Activated naive CD8-positive, alpha-beta T cell (primary cell): ENCODE data around the gene PLEKHM2.
A peak's percentile ranks its signal among the peaks of the same experiment; 100 is the strongest.

ENCODE experiments used
- H3K27ac Mint-ChIP-seq: one replicate; pipeline ENCODE4 v1.8.0; 2021; ENCODE audit warnings: mixed read lengths
- H3K27me3 Mint-ChIP-seq: one replicate; pipeline ENCODE4 v1.8.0; 2021; ENCODE audit warnings: mixed read lengths
- H3K36me3 Mint-ChIP-seq: one replicate; pipeline ENCODE4 v1.8.0; 2021; ENCODE audit warnings: mixed read lengths
- H3K4me1 Mint-ChIP-seq: one replicate; pipeline ENCODE4 v1.8.0; 2021; ENCODE audit warnings: low read depth, mixed read lengths
- H3K4me3 Mint-ChIP-seq: one replicate; pipeline ENCODE4 v1.8.0; 2021; ENCODE audit warnings: mild to moderate bottlenecking, mixed read lengths
- H3K9me3 Mint-ChIP-seq: one replicate; pipeline ENCODE4 v1.8.0; 2021; ENCODE audit warnings: low read depth, mixed read lengths

Gene PLEKHM2

DNA sequence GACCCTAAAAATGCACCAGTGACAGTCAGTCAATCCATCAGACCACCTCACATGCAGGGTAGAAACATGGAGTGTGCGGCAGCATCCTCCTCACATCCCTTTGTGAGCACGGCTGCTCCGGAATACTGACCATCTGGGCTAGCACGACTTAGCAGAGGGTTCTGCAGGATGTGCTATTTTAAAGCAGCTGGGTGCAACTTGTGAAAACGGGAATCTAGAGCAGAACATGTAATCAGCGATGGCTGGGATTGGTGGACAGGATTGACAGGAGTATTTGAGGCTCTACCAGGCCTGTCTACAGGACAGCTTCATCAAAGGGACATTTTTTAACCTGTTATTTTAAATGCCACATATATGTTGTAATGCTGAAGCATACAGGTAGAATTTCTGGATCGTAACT lies 16.8 kb upstream of the PLEKHM2 start:
- no peak overlapping the region for H3K4me3 Mint-ChIP-seq
- peak overlapping the region; percentile 13 for H3K27ac Mint-ChIP-seq
- H3K9me3 Mint-ChIP-seq = no peaks in the 10 kb centered on the region
- no peaks in the 10 kb centered on the region for H3K36me3 Mint-ChIP-seq
- H3K27me3 Mint-ChIP-seq = no peaks in the 10 kb centered on the region
- no peaks in the 10 kb centered on the region for H3K4me1 Mint-ChIP-seq

DNA sequence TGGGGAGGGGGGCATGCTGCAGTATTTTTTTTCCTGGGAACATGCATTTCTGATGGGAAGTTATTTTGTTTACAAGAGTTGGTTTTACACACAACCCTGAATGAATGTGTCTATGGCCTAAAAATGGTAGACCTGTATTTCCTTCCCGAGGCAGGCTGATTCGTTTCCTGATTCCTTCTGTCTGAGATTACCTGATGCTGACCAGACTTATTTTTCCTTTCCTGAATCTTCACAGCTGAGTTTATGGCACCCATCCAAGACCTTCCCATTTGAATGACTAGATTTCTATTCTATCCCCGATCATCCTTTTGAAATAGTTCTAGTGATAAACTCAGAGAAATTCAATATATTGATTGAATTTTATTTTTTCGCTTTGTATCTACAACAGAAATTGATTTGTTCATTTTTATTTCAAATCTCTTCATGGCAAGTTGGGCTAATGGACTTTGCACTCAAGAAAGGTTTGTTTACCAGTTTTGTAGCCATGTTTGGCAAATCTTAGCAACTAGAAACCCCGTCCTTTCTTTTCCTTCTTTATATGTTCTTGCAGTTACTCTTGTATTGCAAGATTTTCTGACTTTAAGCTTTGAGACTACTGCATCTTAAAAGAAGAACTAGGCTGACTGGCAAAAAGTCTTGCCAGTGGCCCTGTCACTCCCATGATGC lies 15.9 kb upstream of the PLEKHM2 start:
- H3K27ac Mint-ChIP-seq = no peak overlapping the region
- H3K4me1 Mint-ChIP-seq = no peaks in the 10 kb centered on the region
- no peaks in the 10 kb centered on the region for H3K9me3 Mint-ChIP-seq
- H3K4me3 Mint-ChIP-seq = no peak overlapping the region
- no peaks in the 10 kb centered on the region for H3K36me3 Mint-ChIP-seq
- H3K27me3 Mint-ChIP-seq = no peaks in the 10 kb centered on the region

DNA sequence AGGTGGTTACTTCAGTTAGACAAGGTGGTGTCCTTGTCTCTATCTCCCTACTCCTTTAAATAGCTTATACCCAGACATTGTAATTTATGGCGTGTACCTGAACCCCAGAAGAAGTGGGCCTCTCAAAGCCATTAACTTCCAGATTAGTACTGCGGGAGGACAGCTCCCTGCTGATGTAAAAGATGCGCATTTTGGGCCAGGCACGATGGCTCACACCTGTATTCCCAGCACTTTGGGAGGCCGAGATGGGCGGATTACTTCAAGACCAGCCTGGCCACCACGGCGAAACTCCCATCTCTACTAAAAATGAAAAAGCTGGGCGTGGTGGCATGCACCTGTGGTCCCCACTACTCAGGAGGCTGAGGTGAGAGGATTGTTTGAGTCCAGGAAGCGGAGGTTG lies 15.0 kb upstream of the PLEKHM2 start:
- Mint-ChIP-seq H3K27ac (no peak overlapping the region), H3K9me3 (no peaks in the 10 kb centered on the region), H3K4me1 (no peaks in the 10 kb centered on the region), H3K36me3 (no peaks in the 10 kb centered on the region), H3K27me3 (no peaks in the 10 kb centered on the region), H3K4me3 (no peak overlapping the region)

DNA sequence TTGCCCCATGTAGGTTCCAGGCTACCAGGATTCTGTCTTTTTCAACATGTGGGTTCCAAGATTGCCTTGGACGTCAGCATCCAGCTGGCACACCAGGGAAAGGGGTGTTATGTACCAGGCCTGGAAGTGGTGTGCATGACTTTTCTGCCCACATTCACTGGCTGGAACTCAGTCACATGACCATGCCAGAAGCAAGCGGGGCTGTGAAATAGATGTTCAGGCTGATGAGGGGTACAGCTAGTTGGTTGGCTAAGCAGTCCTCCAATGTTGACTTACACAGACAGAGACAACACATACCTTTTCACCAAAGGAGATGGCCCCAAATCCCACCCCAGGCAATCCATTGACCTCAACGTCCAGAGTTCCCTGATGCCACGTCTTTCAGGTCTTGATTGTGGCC lies 14.3 kb upstream of the PLEKHM2 start:
- no peaks in the 10 kb centered on the region for H3K27me3 Mint-ChIP-seq
- no peak overlapping the region for H3K27ac Mint-ChIP-seq
- H3K36me3 Mint-ChIP-seq = no peaks in the 10 kb centered on the region
- H3K4me3 Mint-ChIP-seq = no peak overlapping the region
- H3K9me3 Mint-ChIP-seq = no peaks in the 10 kb centered on the region
- no peaks in the 10 kb centered on the region for H3K4me1 Mint-ChIP-seq

DNA sequence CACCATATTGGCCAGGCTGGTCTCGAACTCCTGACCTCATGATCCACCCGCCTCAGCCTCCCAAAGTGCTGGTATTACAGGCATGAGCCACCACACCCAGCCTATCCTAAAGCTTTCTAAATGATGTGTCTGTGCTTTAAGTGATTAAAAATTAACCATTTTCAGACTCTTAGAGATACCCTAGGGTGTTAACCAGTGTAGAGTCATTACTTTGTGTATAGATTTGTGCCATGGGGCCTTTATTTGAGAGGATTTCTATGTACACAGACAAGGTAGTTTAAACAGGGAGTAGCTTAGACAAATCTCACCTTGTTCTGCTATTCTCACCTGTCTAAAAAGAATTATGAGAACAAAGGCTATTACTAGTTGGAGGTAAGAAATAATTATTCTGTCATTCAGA lies 12.7 kb upstream of the PLEKHM2 start:
- no peaks in the 10 kb centered on the region for H3K4me1 Mint-ChIP-seq
- no peaks in the 10 kb centered on the region for H3K27me3 Mint-ChIP-seq
- H3K27ac Mint-ChIP-seq = no peak overlapping the region
- H3K4me3 Mint-ChIP-seq = no peak overlapping the region
- no peaks in the 10 kb centered on the region for H3K9me3 Mint-ChIP-seq
- H3K36me3 Mint-ChIP-seq = no peaks in the 10 kb centered on the region

DNA sequence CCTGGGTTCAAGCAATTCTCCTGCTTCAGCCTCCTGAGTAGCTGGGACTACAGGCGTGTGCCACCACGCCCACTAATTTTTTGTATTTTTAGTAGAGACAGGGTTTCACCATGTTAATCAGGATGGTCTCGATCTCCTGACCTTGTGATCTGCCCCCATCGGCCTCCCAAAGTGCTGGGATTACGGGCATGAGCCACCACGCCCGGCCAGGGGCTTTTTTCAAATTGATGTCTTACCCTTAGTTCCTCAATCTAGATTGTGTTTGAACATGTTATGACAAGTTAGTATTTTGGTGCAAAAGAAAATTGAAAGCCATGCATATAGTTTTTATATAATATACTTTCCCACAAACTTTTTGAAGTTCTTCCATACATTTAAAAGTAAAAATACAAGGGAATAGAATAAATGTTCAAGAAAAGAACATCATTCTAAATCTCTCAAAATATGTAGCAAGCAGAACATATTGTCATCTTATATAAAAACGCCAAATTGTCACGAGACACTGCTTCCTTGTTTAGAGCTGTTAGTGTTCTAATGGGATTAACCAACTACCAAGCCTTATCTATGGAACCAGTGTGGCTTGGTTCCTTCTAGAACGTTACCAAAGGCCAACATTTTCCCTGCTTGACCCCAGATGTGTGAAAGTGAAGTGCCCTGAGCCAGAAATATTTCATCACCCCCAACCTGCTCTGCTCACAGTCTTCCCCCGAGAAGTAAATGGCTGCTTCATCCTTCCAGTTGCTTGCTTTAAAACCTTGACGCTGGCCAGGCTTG lies 9.5 kb upstream of the PLEKHM2 start:
- Mint-ChIP-seq H3K27me3 (no peaks in the 10 kb centered on the region), H3K27ac (no peak overlapping the region), H3K4me1 (no peaks in the 10 kb centered on the region), H3K9me3 (no peaks in the 10 kb centered on the region), H3K4me3 (no peak overlapping the region), H3K36me3 (no peaks in the 10 kb centered on the region)

DNA sequence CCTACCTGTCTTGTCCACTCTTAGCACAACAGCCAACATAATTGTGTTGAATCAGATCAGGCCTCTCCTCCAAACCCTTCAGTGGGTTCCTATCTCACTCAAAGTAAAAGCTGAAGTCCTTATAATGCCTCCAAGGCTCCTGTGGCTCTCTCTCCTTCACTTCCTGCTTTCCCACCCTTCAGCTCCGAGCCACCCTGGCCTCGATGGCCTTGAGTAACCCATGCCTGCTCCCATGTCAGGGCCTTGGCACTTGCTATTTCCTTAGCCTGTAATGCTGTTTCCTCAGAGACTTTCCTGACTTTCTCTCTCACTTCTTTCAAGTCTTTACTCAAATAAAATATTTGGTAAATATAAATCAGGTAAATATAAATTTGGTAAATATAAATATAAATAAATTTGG lies 8.1 kb upstream of the PLEKHM2 start:
- H3K4me3 Mint-ChIP-seq = no peak overlapping the region
- peaks cover 3% of the 10 kb centered on the region for H3K4me1 Mint-ChIP-seq
- H3K27me3 Mint-ChIP-seq = no peaks in the 10 kb centered on the region
- H3K36me3 Mint-ChIP-seq = no peaks in the 10 kb centered on the region
- H3K9me3 Mint-ChIP-seq = no peaks in the 10 kb centered on the region
- no peak overlapping the region for H3K27ac Mint-ChIP-seq

DNA sequence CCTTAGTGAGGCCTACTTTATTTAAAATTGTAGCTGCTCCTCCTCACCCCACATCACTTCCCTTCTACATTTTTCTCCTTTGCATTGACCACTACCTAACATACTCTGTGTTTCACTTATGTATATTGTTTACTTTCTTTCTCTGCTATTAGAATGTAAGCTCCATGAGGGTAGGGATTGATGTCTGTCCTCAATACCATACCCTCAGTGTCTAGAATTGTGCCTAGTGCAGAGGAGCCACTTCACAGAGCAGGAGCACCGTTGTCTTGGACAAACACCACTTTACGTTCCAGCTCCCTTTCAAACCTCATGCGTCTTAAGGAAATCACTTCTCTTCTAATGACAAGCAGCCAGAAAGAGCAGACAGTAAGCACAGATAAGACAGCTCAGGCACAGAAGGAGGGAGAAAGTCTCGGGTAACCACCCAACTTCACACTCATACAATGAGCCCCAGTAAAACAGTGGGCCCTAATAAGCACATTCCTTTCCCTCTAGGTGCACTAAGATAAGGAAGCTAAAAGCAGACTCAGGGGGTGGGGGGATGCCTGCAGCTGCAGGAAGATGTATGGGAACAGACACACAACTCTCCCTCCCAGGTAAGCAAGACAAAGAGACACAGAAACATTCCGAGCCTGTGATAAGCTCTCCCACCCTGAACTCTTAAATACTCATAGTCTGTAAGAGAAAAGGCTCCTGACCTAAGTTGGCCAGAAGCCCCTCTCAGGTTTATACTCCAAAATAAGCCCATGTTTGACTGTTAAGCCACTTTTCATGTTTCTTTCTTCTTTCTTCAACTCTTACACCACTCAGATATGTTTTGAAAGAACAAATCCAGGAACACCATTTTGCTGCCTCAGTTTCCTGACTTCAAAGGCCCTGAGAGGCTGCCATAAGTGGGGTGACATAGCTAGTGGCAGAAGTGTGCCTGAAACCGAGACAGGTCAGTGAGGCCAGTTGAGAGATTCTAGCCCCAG lies 7.1 kb upstream of the PLEKHM2 start:
- Mint-ChIP-seq H3K27me3 (no peaks in the 10 kb centered on the region), H3K9me3 (no peaks in the 10 kb centered on the region), H3K4me1 (peaks cover 4% of the 10 kb centered on the region), H3K4me3 (no peak overlapping the region), H3K27ac (no peak overlapping the region), H3K36me3 (no peaks in the 10 kb centered on the region)

DNA sequence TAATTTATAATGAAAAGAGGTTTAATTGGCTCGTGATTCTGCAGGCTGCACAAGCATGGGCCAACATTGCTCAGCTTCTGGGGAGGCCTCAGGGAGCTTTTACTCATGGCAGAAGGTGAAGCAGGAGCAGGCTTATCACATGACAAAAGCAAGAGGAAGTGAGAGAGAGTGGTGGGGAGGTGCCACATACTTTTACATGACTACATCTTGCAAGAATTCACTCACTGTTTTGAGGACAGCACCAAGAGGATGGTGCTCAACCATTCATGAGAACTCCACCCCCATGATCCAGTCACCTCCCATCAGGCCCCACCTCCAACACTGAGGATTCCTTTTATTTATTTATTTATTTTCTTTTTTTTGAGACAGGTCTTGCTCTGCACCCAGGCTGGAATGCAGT lies 5.5 kb upstream of the PLEKHM2 start:
- Mint-ChIP-seq H3K9me3 (no peaks in the 10 kb centered on the region), H3K4me1 (peaks cover 7% of the 10 kb centered on the region), H3K27ac (no peak overlapping the region), H3K4me3 (no peak overlapping the region), H3K36me3 (no peaks in the 10 kb centered on the region), H3K27me3 (no peaks in the 10 kb centered on the region)

DNA sequence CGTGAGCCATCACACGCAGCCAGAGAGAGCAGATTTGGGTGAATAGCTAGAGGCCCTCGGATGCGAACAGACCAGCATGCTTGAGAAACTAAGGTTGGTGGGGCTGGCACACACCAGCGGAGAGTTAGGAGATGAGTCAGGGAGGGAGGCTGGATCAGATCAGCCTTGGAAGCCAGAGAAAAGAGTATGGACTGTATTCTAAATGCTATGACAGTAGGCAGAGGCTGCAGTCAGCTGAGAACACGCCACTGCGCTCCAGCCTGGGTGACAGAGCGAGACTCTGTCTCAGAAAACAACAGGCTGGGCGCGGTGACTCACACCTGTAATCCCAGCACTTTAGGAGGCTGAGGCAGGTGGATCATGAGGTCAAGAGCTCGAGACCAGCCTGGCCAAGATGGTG lies 4.0 kb upstream of the PLEKHM2 start:
- Mint-ChIP-seq H3K27ac (no peak overlapping the region), H3K4me3 (no peak overlapping the region)

DNA sequence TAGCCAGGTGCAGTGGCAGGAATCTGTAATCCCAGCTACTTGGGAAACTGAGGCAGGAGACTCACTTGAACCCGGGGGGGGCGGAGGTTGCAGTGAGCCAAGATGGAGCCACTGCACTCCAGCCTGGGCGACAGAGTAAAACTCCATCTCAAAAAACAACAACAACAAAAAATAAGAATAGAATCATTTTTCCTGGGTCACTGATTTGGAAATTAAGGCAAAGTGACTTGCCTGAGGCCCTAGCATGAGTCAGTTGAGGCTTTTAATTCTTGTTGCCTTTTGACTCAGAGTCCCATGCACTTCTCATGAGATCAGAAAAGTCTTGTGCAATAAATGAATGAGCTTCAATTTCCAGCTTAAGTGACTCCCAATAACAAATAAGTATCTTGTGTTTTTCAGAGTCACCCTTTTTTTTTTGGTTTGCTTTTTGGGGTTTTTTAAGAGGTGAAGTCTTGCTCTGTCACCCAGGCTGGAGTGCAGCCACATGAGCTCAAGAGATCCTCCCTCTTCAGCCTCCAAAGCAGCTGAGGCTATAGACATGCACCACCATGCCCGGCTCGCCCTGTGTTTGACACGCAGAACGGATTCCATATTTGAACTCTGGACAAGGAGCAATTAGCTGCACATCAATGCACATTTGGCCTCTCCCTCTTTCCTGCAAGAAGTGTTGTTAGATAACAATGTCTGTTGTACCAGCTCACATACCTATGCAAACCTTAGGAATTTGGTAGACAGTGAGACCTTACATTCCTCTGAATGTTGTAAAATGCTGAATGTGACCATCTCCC lies 3.4 kb upstream of the PLEKHM2 start:
- no peaks in the 10 kb centered on the region for H3K27me3 Mint-ChIP-seq
- peaks cover 15% of the 10 kb centered on the region for H3K4me1 Mint-ChIP-seq
- H3K4me3 Mint-ChIP-seq = peak overlapping the region; percentile 28
- no peaks in the 10 kb centered on the region for H3K9me3 Mint-ChIP-seq
- H3K36me3 Mint-ChIP-seq = no peaks in the 10 kb centered on the region
- H3K27ac Mint-ChIP-seq = peak overlapping the region; percentile 46

More for the DNA sequence above, 4.0 kb upstream of the PLEKHM2 start:
- no peaks in the 10 kb centered on the region for H3K36me3 Mint-ChIP-seq
- peaks cover 9% of the 10 kb centered on the region for H3K4me1 Mint-ChIP-seq
- H3K27me3 Mint-ChIP-seq = no peaks in the 10 kb centered on the region
- no peaks in the 10 kb centered on the region for H3K9me3 Mint-ChIP-seq

DNA sequence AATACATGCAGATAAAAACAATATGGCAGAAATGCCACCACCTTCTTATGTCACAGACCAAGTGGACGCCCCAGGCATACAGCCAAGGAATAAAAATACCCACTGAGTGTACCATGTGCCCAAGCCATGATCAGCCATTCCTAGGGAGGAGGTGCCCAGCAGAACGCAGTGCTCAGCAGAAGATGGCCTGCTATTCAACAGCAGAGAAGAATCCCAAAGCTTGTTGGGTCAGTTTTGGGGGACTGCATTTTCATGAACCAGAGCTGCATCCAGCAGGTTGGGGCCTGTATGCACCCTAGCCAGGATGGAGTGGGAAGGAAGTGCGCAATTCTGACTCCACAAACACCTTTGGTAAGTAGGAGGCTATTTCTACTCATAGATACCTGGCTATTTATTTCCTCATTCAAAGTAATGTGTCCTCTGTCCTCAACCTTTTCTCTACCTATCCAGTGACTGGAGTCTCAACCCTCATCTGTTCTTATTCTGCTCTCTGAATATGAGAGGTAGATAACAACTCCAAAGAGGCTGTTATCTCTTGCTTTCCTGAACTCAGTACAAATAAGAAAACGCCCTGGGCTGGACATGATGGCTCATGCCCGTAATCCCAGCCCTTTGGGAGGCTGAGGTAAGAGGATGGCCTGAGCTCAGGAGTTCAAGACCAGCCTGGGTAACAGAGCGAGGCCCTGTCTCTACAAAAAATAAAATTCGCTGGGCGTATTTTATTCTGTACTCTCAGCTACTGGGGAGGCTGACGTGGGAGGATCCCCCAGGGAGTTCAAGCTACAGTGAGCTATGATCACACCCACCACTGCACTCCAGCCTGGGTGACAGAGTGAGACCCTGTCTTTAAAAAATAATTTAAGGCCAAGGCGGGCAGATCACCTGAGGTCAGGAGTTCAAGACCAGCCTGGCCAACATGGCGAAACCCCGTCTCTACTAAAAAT lies 2.5 kb upstream of the PLEKHM2 start:
- Mint-ChIP-seq H3K27me3 (no peaks in the 10 kb centered on the region), H3K27ac (no peak overlapping the region), H3K9me3 (no peaks in the 10 kb centered on the region), H3K4me3 (peak overlapping the region; percentile 28), H3K4me1 (peaks cover 21% of the 10 kb centered on the region), H3K36me3 (no peaks in the 10 kb centered on the region)

DNA sequence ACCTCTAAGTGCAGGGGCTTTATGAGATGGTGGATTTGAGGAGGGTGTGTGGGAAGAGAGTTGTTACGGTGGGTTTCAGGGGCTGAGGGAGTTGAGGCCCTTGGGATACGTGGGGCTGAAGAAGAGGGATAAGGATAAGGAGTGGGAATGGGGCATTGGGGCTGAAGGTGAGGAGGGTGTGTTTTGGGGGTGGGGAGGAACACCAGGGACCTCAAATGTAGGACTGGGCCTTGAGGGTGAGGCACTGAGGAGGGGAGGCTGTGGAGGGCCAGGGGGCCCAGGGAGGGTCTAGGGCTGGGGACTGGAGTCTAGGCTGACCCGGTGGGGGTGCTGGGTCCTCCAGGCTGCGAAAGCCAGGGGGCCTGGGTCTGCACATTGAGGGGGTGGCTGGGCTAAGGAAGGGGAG lies 1.2 kb upstream of the PLEKHM2 start:
- H3K36me3 Mint-ChIP-seq = no peaks in the 10 kb centered on the region
- H3K4me1 Mint-ChIP-seq = peaks cover 28% of the 10 kb centered on the region
- H3K27ac Mint-ChIP-seq = peak overlapping the region; percentile 91
- H3K9me3 Mint-ChIP-seq = no peaks in the 10 kb centered on the region
- H3K27me3 Mint-ChIP-seq = no peaks in the 10 kb centered on the region
- peak overlapping the region; percentile 78 for H3K4me3 Mint-ChIP-seq
